ENCODE data around the gene PDE1C. TPM values are rescaled to one million over a fixed set of nuclear protein-coding genes. Genes with fewer than 3 reads are reported as not detected.

The PDE1C gene
- total RNA-seq, 1 donor: not detected

- Histone ChIP-seq H3K4me1 (ENCODE audit: insufficient read depth, low read length) (no peaks in the 10 kb centered on the region), H3K4me3 (ENCODE audit: low read length) (no peak overlapping the region), H3K9me3 (ENCODE audit: low read depth, low read length) (no peaks in the 10 kb centered on the region), H3K27me3 (ENCODE audit: insufficient read depth, low read length) (no peaks in the 10 kb centered on the region)
These were observed 170.8 kb downstream of the PDE1C start for GRCh38 chr7:31899356-31899927.

GRCh38 chr7:31896925-31897324 is 173.3 kb downstream of the PDE1C start:
- Histone ChIP-seq H3K27me3 (ENCODE audit: insufficient read depth, low read length) (no peaks in the 10 kb centered on the region), H3K4me3 (ENCODE audit: low read length) (no peak overlapping the region), H3K4me1 (ENCODE audit: insufficient read depth, low read length) (no peaks in the 10 kb centered on the region), H3K9me3 (ENCODE audit: low read depth, low read length) (no peaks in the 10 kb centered on the region)

GRCh38 chr7:31894308-31894707 is 175.9 kb downstream of the PDE1C start:
- H3K27me3 ChIP-seq (ENCODE audit: insufficient read depth, low read length): no peaks in the 10 kb centered on the region
- peaks cover 14% of the 10 kb centered on the region for H3K4me1 ChIP-seq (ENCODE audit: insufficient read depth, low read length)
- H3K4me3 ChIP-seq (ENCODE audit: low read length): no peak overlapping the region
- H3K9me3 ChIP-seq (ENCODE audit: low read depth, low read length): no peaks in the 10 kb centered on the region

DNA sequence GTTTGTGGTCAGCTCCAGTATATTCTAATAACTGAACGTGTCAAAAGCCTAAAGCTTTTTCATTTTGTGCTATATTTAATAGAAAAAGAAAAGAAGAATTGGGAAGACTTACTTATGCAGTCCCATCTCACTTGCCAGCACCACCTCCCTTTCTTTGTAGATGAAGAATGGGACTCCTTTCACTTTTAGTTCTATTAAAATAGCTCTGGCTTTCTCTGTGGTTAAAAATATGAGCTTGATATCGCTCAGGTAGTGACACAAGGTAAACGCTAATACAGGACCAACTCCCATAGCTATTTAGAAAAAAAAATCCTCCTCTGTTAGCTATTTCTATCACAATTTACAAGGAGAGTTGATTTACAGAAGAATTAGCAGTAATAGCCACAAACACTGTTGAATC is 176.8 kb downstream of the PDE1C start:
- Histone ChIP-seq H3K4me3 (ENCODE audit: low read length) (no peak overlapping the region), H3K4me1 (ENCODE audit: insufficient read depth, low read length) (peaks cover 16% of the 10 kb centered on the region), H3K27me3 (ENCODE audit: insufficient read depth, low read length) (no peaks in the 10 kb centered on the region), H3K9me3 (ENCODE audit: low read depth, low read length) (no peaks in the 10 kb centered on the region)

DNA sequence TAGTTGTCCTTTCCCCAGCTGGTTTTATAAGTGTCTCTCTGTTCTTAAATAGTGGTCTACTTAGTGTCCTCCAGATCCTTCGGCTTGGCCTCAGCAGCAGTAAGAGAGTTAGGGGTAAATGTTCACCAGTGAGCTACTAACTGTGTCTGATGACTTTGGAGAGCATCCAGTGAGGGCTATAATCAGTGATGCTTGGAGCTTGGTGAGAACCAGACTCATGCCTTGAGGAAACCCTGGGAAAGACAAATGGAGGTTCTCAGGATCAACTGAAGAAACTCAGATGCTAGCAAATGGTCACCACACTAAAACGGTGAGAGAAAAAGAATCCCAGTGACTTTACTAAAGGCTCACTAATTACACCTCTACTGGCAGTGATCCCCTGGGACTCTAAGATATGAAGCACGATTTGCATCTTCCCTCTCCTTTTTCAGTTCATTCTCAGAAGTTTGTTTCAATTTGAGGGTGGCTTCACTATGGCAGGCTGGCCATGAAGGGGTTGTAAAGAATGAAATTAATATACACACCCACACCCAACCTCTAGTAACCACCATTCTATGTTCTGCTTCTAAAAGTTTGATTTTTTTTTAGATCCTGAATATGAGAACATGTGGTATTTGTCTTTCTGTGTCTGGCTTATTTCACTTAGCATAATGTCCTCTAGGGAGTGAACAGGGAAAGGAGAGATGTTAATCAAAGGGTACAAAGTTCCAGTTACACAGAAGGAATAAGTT is 177.9 kb downstream of the PDE1C start:
- Histone ChIP-seq H3K27me3 (ENCODE audit: insufficient read depth, low read length) (no peaks in the 10 kb centered on the region), H3K9me3 (ENCODE audit: low read depth, low read length) (no peaks in the 10 kb centered on the region), H3K4me1 (ENCODE audit: insufficient read depth, low read length) (peaks cover 16% of the 10 kb centered on the region), H3K4me3 (ENCODE audit: low read length) (no peak overlapping the region)

DNA sequence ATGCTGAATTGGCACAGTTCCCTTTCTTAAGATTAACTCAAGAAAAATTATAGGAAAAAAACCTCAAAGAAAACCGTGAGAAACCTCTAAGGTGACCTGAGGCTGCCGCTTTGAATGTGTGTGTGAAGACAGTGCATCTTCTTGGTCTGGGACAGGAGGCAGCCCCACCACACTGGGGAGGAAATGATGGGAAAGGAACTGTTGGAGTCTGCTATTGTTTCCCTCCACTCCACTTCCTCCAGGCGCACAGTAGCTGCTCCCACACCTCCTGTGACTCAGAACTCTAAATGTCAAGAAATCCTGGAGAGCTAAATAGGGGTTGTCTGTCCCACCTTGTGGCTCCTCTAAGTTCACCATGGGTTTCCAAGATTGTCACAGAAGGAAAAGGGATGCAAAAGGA is 179.4 kb downstream of the PDE1C start:
- Histone ChIP-seq H3K9me3 (ENCODE audit: low read depth, low read length) (no peaks in the 10 kb centered on the region), H3K4me1 (ENCODE audit: insufficient read depth, low read length) (peaks cover 16% of the 10 kb centered on the region), H3K27me3 (ENCODE audit: insufficient read depth, low read length) (no peaks in the 10 kb centered on the region), H3K4me3 (ENCODE audit: low read length) (no peak overlapping the region)

DNA sequence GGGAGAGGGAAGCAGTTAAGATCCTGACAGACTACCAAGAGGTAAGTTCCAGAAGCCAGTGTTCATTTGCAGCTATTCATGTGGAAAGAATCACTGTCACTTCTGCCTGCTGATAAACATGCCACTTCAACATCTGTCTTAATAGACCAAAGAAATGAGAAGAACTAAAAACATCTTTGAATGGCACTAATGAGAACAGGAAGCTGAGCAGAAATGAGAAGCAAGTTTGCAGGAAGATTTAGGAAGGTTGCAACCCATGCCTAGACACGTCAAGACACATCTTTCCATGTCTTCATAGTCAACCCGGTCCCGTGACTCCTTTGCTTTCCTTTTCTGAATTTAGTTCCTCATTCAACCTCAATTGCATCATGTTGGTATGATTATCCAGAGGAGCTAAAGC is 180.0 kb downstream of the PDE1C start:
- H3K4me1 ChIP-seq (ENCODE audit: insufficient read depth, low read length): peaks cover 16% of the 10 kb centered on the region
- no peak overlapping the region for H3K4me3 ChIP-seq (ENCODE audit: low read length)
- no peaks in the 10 kb centered on the region for H3K9me3 ChIP-seq (ENCODE audit: low read depth, low read length)
- H3K27me3 ChIP-seq (ENCODE audit: insufficient read depth, low read length): no peaks in the 10 kb centered on the region

DNA sequence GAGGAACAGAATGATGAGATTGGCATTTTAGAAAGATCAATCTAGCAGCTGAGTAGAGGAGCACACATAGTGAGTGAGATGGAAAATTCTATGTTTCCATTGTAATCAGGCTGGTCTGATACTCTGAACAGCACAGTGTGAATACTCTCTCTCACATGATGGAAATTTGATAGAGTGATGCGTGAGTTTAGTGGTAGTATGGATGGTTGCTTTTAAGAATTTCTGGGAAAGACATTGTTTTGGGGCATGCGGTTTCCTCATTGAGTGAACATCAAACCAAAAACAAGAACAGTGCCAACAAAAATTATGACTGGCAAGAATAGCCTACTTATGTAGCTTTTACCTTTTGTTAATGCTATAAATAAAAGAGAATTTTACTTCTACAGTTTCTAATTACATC is 183.2 kb downstream of the PDE1C start:
- Histone ChIP-seq H3K9me3 (ENCODE audit: low read depth, low read length) (no peaks in the 10 kb centered on the region), H3K4me3 (ENCODE audit: low read length) (no peak overlapping the region), H3K27me3 (ENCODE audit: insufficient read depth, low read length) (no peaks in the 10 kb centered on the region), H3K4me1 (ENCODE audit: insufficient read depth, low read length) (peaks cover 23% of the 10 kb centered on the region)

DNA sequence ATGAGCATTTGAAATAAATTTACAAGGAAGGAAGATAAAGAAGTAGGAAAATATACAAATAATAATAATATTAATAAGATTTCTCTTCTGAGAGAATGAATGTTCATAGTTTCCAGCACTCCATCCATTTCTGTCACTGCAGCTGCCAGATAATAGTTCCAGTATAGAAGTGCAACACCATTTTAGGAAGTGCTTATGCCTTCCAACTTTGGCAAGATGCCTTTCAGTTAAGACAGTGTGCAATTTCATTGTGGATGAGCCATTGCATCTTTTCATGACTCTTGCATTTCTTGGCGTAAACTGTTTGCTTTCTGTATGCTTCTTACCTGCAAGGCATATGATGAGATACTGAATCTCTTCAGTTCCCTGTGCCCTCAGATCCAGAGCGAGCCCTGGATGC is 185.0 kb downstream of the PDE1C start:
- Histone ChIP-seq H3K4me1 (ENCODE audit: insufficient read depth, low read length) (peaks cover 18% of the 10 kb centered on the region), H3K4me3 (ENCODE audit: low read length) (no peak overlapping the region), H3K9me3 (ENCODE audit: low read depth, low read length) (no peaks in the 10 kb centered on the region), H3K27me3 (ENCODE audit: insufficient read depth, low read length) (no peaks in the 10 kb centered on the region)

DNA sequence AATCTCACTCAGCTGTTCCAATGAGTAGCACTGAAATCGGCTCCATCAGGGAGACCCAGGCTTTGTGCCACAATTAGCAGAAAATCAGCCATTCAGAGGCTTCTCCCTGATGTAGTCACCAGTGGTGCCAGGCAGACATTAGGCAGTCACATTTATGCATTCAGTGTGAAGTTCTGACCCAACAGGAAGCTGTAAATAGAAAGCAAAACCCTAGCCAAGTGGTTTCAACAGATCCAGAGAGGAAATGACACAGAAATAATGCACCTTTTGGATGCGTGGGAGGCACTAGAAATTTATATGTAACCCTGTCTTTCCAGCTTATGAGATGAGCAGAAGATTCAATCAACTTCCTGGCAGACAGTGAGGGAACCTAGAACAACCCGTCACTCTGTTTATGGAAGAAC is 186.4 kb downstream of the PDE1C start:
- Histone ChIP-seq H3K4me1 (ENCODE audit: insufficient read depth, low read length) (peaks cover 8% of the 10 kb centered on the region), H3K27me3 (ENCODE audit: insufficient read depth, low read length) (no peaks in the 10 kb centered on the region), H3K4me3 (ENCODE audit: low read length) (no peak overlapping the region), H3K9me3 (ENCODE audit: low read depth, low read length) (no peaks in the 10 kb centered on the region)

DNA sequence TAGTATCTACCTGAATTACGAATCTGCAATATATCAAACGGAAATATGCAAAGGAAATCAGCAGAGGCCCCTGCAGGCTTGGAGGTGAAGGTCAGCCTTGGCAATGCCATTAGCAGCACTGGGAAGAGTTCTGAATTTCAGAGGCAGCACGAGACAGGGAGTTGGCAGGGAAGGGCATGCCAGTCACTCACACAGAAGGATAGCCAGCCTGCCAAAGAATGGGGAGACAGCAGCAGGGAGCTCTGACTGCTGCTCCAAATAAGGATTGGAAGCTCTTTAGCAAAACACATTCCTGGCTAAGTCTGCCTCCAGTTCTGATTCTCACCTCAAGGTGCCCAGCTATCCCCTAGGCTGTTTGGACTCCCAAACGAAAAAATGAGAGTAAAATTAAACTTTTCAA is 188.0 kb downstream of the PDE1C start:
- H3K4me1 ChIP-seq (ENCODE audit: insufficient read depth, low read length): peaks cover 8% of the 10 kb centered on the region
- H3K27me3 ChIP-seq (ENCODE audit: insufficient read depth, low read length): no peaks in the 10 kb centered on the region
- no peak overlapping the region for H3K4me3 ChIP-seq (ENCODE audit: low read length)
- H3K9me3 ChIP-seq (ENCODE audit: low read depth, low read length): no peaks in the 10 kb centered on the region

DNA sequence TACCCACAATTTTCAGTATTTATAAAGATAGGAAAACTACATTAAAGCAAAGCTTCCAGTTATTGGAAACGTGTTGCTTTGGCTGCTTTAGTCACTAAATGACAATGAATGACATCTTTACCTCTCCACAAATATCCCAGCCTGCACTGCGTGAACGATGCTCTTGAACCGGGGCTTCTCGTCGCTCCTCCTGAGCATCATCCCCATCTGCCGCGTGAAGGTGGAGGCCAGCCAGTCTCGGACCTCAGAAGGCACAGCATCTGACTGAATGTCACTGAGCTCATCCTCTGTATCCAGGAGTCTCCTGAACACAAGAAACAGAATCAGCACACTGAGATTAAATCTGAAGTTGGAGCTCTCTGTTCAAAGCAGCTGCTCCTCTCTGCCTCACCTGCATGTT is 191.3 kb downstream of the PDE1C start:
- no peaks in the 10 kb centered on the region for H3K9me3 ChIP-seq (ENCODE audit: low read depth, low read length)
- no peaks in the 10 kb centered on the region for H3K27me3 ChIP-seq (ENCODE audit: insufficient read depth, low read length)
- peaks cover 13% of the 10 kb centered on the region for H3K4me1 ChIP-seq (ENCODE audit: insufficient read depth, low read length)
- no peak overlapping the region for H3K4me3 ChIP-seq (ENCODE audit: low read length)

GRCh38 chr7:31875424-31875823 is 194.8 kb downstream of the PDE1C start:
- H3K27me3 ChIP-seq (ENCODE audit: insufficient read depth, low read length): no peaks in the 10 kb centered on the region
- H3K9me3 ChIP-seq (ENCODE audit: low read depth, low read length): no peaks in the 10 kb centered on the region
- H3K4me3 ChIP-seq (ENCODE audit: low read length): no peak overlapping the region
- peaks cover 8% of the 10 kb centered on the region for H3K4me1 ChIP-seq (ENCODE audit: insufficient read depth, low read length)

DNA sequence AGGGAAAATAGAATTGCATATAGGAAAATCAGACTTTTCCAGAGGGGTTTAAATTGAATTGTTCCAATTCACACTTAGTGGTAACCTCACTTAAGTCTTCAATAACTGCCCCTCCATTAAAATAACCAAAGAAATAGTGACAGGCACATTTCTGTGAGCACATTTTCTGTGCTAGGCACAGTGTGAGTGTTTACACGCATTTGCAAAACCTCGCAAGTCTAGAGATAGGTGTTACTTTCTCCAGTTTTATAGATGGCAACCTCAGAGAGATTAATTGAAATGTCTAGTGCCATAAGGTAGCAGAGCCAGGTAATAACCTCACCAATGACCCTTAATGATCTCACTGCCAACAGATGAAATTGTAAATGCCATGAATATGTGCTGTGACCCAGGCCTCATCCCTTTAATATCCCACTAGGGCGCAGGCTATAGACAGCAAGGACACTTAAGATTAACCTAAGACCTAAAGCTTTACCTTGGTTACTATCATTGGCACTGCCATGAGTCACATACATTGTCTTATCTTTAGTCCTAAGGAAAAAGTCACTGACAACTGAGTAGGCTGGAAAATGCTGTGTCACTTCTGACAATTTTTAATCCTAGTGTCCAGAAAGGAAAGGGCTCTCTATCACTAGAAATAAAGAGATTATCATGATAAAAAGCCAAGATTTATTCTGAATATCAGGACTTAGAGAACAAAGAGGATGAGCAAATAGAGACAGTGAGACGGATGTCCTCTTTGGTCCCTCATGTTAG is 195.4 kb downstream of the PDE1C start:
- peaks cover 8% of the 10 kb centered on the region for H3K4me1 ChIP-seq (ENCODE audit: insufficient read depth, low read length)
- no peak overlapping the region for H3K4me3 ChIP-seq (ENCODE audit: low read length)
- no peaks in the 10 kb centered on the region for H3K9me3 ChIP-seq (ENCODE audit: low read depth, low read length)
- H3K27me3 ChIP-seq (ENCODE audit: insufficient read depth, low read length): no peaks in the 10 kb centered on the region

DNA sequence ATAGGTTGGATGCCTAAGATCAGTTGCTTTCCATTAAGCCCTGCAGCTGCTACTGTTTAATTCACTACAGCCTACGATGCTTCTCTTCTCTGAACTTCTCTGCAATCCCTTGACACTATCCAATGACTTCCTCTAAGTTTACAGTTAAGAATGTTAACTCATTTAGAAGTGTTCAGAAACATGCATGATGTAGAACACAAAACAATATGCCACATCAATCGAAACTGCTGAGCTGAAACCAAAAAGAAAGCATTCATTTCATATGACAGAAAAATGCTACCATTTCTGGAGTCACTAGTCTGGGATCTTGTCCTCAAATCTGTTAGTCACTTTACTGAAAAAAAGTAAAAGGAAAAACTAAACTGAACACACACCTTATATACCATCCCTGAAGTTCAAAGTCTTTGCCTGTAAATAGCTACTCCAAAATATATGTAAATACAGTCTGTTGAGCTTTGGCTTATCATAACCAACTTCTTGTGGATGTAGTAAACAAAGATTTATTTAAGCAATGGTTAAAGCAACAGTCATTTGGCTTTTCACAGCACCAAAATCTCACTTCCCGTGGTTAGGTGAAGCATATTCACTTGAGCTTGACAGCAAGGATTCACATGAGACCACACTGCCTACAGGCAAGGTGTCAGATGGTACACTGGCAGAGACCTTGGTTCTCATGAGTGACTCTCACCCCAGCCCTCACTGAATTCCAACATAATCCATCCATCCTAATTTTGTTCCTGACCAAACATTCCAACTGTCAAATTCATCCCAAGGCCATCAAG is 196.2 kb downstream of the PDE1C start:
- H3K4me3 ChIP-seq (ENCODE audit: low read length): no peak overlapping the region
- H3K4me1 ChIP-seq (ENCODE audit: insufficient read depth, low read length): peaks cover 8% of the 10 kb centered on the region
- H3K27me3 ChIP-seq (ENCODE audit: insufficient read depth, low read length): no peaks in the 10 kb centered on the region
- no peaks in the 10 kb centered on the region for H3K9me3 ChIP-seq (ENCODE audit: low read depth, low read length)

All from mononuclear cell (primary cell).